ENCODE results near the gene SOX13. TPM values are rescaled to one million over a fixed set of nuclear protein-coding genes. Genes with fewer than 3 reads are reported as not detected.

The SOX13 gene
- total RNA-seq, 1 donor from 2014 or later: 12.5 TPM

DNA sequence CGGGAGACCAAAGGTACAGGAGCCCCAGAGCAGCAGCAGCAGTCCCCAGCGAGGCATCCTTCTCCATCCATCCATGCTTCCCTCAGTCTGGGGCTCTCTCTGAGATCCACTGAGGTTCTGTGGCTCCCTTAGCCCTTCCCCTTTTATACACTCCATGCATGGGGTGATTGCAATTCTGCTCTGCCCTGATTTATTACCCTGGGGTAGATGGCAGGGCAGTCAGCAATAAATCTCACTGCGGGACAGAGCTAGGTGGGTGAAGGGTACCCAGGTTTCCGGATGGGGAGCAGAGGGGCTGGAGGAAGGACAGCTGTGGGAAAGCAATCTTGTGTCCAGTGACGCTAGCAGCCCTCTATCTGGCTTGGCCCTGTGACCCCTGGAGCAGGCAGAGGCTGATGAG lies 93.3 kb downstream of the SOX13 start, which contains the start of gene REN:
TSS of gene REN (minus strand) at position 119 of the 400 bp plus-strand sequence. CDS start at position 75, 44 bp downstream.
- TF ChIP-seq, protein P1, sequence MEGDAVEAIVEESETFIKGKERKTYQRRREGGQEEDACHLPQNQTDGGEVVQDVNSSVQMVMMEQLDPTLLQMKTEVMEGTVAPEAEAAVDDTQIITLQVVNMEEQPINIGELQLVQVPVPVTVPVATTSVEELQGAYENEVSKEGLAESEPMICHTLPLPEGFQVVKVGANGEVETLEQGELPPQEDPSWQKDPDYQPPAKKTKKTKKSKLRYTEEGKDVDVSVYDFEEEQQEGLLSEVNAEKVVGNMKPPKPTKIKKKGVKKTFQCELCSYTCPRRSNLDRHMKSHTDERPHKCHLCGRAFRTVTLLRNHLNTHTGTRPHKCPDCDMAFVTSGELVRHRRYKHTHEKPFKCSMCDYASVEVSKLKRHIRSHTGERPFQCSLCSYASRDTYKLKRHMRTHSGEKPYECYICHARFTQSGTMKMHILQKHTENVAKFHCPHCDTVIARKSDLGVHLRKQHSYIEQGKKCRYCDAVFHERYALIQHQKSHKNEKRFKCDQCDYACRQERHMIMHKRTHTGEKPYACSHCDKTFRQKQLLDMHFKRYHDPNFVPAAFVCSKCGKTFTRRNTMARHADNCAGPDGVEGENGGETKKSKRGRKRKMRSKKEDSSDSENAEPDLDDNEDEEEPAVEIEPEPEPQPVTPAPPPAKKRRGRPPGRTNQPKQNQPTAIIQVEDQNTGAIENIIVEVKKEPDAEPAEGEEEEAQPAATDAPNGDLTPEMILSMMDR (IDR thresholded peaks at IDR 0.05): no peak
- peaks cover 27% of the 10 kb centered on the region for H3K27me3 Mint-ChIP-seq (ENCODE audit: unreplicated experiment)
- no peak for DNase-seq (ENCODE audit: extremely low spot score, unreplicated experiment)
- H3K27ac Mint-ChIP-seq (ENCODE audit: unreplicated experiment): no peak within 1 kb of the TSS
- H3K36me3 Mint-ChIP-seq (ENCODE audit: unreplicated experiment): no peaks in the 10 kb centered on the region
- no peaks in the 10 kb centered on the region for H3K4me1 Mint-ChIP-seq (ENCODE audit: unreplicated experiment)
- peaks cover 13% of the 10 kb centered on the region for H3K9me3 Mint-ChIP-seq (ENCODE audit: unreplicated experiment)
- H3K4me3 Mint-ChIP-seq (ENCODE audit: unreplicated experiment): no peak within 1 kb of the TSS

DNA sequence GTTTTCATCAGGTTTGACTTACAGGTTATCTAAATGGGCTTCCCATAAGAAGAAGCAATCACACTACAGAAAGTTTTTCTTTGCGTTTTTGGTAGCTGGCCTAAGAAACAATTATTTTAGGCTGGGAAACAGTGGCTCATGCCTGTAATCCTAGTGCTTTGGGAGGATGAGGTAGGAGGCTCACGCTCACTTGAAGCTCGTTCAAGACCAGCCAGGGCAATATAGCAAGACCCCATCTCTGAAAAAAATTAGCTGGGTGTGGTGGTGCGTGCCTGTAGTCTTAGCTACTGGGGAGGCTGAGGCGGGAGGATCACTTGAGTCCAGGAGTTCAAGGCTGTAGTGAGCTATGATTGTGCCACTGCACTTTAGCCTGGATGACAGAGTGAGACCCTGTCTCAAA lies 94.8 kb downstream of the SOX13 start:
- TF ChIP-seq, protein P1 (IDR thresholded peaks at IDR 0.05): no peak
- H3K27me3 Mint-ChIP-seq (ENCODE audit: unreplicated experiment): peaks cover 22% of the 10 kb centered on the region
- H3K4me3 Mint-ChIP-seq (ENCODE audit: unreplicated experiment): no peak overlapping the region
- no peak for DNase-seq (ENCODE audit: extremely low spot score, unreplicated experiment)
- H3K4me1 Mint-ChIP-seq (ENCODE audit: unreplicated experiment): no peaks in the 10 kb centered on the region
- no peaks in the 10 kb centered on the region for H3K36me3 Mint-ChIP-seq (ENCODE audit: unreplicated experiment)
- H3K9me3 Mint-ChIP-seq (ENCODE audit: unreplicated experiment): peaks cover 13% of the 10 kb centered on the region
- H3K27ac Mint-ChIP-seq (ENCODE audit: unreplicated experiment): no peak overlapping the region

DNA sequence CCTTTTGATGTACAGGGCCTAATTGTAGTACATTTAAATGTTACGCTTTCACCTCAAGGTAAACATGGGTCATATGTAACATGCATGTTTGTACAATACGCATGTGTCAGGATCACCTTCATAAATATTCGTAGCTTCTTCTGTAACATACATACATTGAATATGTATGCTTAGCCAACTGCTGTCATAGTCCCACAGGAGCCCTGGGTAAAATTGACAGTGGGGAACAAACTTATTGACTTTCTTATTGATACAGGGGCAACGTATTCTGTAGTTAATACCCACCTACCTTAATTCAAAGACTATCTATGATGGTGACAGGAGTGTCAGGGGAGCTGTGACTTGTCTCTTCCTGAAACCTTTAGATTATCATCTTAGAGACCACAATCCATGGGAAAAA lies 96.9 kb downstream of the SOX13 start:
- Mint-ChIP-seq H3K27ac (ENCODE audit: unreplicated experiment) (no peak overlapping the region), H3K4me1 (ENCODE audit: unreplicated experiment) (no peaks in the 10 kb centered on the region), H3K36me3 (ENCODE audit: unreplicated experiment) (no peaks in the 10 kb centered on the region), H3K27me3 (ENCODE audit: unreplicated experiment) (peaks cover 29% of the 10 kb centered on the region), H3K9me3 (ENCODE audit: unreplicated experiment) (peaks cover 13% of the 10 kb centered on the region), H3K4me3 (ENCODE audit: unreplicated experiment) (no peak overlapping the region)
- TF ChIP-seq, protein P1 (IDR thresholded peaks at IDR 0.05): no peak
- no peak for DNase-seq (ENCODE audit: extremely low spot score, unreplicated experiment)

DNA sequence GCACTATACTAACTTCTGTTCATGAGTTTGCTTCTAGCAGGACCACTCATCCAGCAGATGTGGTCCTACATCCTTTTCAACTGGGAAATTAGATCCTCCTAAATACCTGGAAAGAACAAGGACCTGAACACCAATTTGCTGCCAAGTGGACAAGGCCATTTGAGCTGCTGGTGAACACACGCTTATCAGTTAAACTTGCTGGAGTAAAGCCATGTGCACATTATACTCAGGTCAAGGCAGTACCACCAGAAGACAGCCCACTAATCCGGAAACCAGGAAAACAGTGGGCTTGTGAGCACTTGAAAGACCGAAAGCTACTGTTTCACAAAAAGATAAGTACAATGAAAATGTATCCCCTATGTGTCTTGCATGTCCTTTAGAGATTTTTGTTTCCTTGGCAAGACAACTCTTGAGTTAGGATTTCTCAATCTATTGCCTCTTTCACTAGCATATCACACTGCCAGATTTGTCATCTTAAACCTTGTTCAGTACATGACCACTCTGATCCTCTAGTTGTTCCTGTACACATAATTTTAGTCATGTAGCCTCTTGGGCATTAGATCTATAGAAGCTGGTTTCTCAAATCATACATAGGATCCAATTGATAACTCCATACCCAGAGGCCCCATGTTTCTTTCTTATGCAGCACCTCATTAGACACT lies 97.7 kb downstream of the SOX13 start:
- peaks cover 13% of the 10 kb centered on the region for H3K9me3 Mint-ChIP-seq (ENCODE audit: unreplicated experiment)
- no peak for DNase-seq (ENCODE audit: extremely low spot score, unreplicated experiment)
- no peak overlapping the region for H3K4me3 Mint-ChIP-seq (ENCODE audit: unreplicated experiment)
- H3K36me3 Mint-ChIP-seq (ENCODE audit: unreplicated experiment): no peaks in the 10 kb centered on the region
- H3K27me3 Mint-ChIP-seq (ENCODE audit: unreplicated experiment): peaks cover 24% of the 10 kb centered on the region
- H3K27ac Mint-ChIP-seq (ENCODE audit: unreplicated experiment): no peak overlapping the region
- no peaks in the 10 kb centered on the region for H3K4me1 Mint-ChIP-seq (ENCODE audit: unreplicated experiment)
- TF ChIP-seq, protein P1 (IDR thresholded peaks at IDR 0.05): no peak

DNA sequence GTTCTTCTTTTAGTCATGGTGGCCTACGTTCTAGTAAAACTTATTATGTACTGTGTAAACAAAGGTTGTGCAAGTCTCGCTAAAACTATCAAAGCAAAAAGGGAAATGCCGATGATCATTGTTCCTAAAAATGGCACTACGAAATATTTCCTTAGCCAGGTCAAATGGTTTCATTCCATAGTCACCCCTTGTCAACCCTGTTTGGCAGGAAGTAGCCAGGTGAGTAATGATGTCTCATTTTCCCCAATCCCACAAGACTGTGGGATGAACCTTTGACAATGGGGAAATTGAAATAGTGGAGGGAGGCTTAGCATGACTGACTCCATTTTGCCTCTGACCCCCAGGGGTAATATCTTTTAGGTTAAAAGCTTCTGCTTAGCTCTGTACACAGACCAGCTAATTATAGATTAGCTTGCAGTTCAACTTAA lies 98.8 kb downstream of the SOX13 start:
- Mint-ChIP-seq H3K27me3 (ENCODE audit: unreplicated experiment) (peaks cover 17% of the 10 kb centered on the region), H3K4me3 (ENCODE audit: unreplicated experiment) (no peak overlapping the region), H3K36me3 (ENCODE audit: unreplicated experiment) (no peaks in the 10 kb centered on the region), H3K4me1 (ENCODE audit: unreplicated experiment) (no peaks in the 10 kb centered on the region), H3K9me3 (ENCODE audit: unreplicated experiment) (peaks cover 13% of the 10 kb centered on the region), H3K27ac (ENCODE audit: unreplicated experiment) (no peak overlapping the region)
- DNase-seq (ENCODE audit: extremely low spot score, unreplicated experiment): no peak
- TF ChIP-seq, protein P1 (IDR thresholded peaks at IDR 0.05): no peak

Data from osteocyte (in vitro differentiated cells).